ENCODE results near the gene WRAP53. TPM values are rescaled to one million over a fixed set of nuclear protein-coding genes. Genes with fewer than 3 reads are reported as not detected.

Gene WRAP53
- total and polyA plus RNA-seq, 2 of the 13 experiments (the other 11 are each of a cell fraction or from before 2014, with no cell fraction given), result 7.0 to 19.5 TPM

DNA sequence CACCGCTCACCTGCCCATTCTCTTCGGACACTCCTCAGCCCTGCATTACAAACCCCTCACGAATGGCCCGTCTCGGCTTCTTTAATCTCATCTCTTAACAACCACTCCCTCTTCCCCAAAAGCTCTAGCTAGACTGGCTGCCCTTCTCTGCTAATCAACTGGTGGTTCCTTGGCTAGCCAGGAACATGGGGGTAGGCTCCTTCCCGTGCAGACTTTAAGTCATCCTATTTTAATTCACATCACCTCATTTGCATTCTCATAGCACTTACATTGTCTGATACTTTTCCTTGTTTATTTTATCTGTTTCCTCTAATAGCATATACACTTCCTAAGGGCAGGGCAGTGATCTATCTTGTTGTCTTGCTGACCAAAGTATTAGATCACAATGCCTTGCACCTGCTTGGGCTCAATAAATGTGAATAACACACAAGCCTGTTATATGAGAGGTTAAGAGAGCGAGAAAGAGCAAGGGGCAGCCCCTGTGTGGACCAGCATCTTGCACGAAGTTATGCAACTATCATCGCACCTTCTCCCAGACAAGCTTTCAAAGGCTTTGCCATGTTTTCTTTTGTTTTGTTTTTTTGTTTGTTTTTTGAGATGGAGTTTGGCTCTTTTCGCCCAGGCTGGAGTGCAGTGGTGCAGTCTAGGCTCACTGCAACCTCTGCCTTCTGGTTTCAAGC, 10.7 kb upstream of the WRAP53 start:
- Histone ChIP-seq H3K27me3 (ENCODE audit: control insufficient read depth in 1 of 2, insufficient read depth in 2 of 2, low read length in 2 of 2) (no peaks in the 10 kb centered on the region; a peak in 1 of 5 replicates), H2AFZ (ENCODE audit: low read length) (no peak overlapping the region), H3K79me2 (ENCODE audit: insufficient read depth, low read length) (peaks cover 3% of the 10 kb centered on the region), H3K36me3 (replicated peaks in 1 of 2; ENCODE audit: control insufficient read depth in 1 of 2, insufficient read depth in 2 of 2, low read length in 2 of 2) (peaks cover 16 to 21% of the 10 kb centered on the region in 2 experiments; a peak in 4 of 5 replicates), H3K9me3 (ENCODE audit: low read length) (peaks cover 7% of the 10 kb centered on the region; the same call in 1 of the 2 replicates), H3K4me2 (ENCODE audit: low read depth, low read length) (no peak overlapping the region), H3K4me3 (replicated peaks in 1 of 3; ENCODE audit: insufficient read depth in 1 of 3, low read depth in 2 of 3, low read length in 3 of 3) (no peak overlapping the region), H3K9ac (ENCODE audit: insufficient read depth, low read depth, low read length) (no peak overlapping the region), H3K27ac (ENCODE audit: extremely low read length, insufficient read depth, low read length) (no peak overlapping the region), H3K4me1 (ENCODE audit: insufficient read depth, low read length) (no peaks in the 10 kb centered on the region), H4K20me1 (ENCODE audit: insufficient read depth, low read length) (no peaks in the 10 kb centered on the region)
- no TSS peak for BruUV-seq (replicated peaks)
- 94% methylated on average over 10 of the region's 10 CpGs for WGBS (ENCODE audit: low lambda C conversion rate)
- no peak for ATAC-seq
- FAIRE-seq, result no peak
- ChIA-PET POLR2A (interaction anchor here (0.5 to 1.9 kb wide), 4 partner anchors 10 to 230 kb away, joined by 3 to 5 read pairs (median 4); partner anchors contain the start of genes SAT2 and TP53), CTCF (ENCODE audit: low intra/inter-chr PET ratio, low total read pairs) (no interaction called here)
- intact Hi-C loops (cut with micrococcal nuclease; ENCODE audit: unreplicated experiment) (no loop called here), in situ Hi-C loops (cut with HindIII; ENCODE audit: extremely low pct_ligation_motif_present, low pct_unique_long_range_greater_than_20kb) (no loop called here)
- DNase-seq (ENCODE audit: low spot score), result no peak
- TF ChIP-seq ZNF136 (CRISPR knock-in tag; IDR thresholded peaks at IDR 0.05; ENCODE audit: low read depth) (no peak), ZNF296 (CRISPR knock-in tag; conservative IDR thresholded peaks at IDR 0.05) (no peak), DNMT1 (CRISPR knock-in tag; IDR thresholded peaks at IDR 0.05) (no peak)
- TF ChIP-seq, protein P1, sequence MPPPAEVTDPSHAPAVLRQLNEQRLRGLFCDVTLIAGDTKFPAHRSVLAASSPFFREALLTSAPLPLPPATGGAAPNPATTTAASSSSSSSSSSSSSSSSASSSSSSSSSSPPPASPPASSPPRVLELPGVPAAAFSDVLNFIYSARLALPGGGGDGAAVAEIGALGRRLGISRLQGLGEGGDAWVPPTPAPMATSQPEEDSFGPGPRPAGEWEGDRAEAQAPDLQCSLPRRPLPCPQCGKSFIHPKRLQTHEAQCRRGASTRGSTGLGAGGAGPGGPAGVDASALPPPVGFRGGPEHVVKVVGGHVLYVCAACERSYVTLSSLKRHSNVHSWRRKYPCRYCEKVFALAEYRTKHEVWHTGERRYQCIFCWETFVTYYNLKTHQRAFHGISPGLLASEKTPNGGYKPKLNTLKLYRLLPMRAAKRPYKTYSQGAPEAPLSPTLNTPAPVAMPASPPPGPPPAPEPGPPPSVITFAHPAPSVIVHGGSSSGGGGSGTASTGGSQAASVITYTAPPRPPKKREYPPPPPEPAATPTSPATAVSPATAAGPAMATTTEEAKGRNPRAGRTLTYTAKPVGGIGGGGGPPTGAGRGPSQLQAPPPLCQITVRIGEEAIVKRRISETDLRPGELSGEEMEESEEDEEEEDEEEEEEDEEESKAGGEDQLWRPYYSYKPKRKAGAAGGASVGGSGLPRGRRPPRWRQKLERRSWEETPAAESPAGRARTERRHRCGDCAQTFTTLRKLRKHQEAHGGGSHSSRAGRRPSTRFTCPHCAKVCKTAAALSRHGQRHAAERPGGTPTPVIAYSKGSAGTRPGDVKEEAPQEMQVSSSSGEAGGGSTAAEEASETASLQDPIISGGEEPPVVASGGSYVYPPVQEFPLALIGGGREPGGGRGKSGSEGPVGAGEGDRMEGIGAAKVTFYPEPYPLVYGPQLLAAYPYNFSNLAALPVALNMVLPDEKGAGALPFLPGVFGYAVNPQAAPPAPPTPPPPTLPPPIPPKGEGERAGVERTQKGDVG (CRISPR knock-in tag; IDR thresholded peaks at IDR 0.05; ENCODE audit: borderline replicate concordance), result no peak
- TF ChIP-seq, protein P2, sequence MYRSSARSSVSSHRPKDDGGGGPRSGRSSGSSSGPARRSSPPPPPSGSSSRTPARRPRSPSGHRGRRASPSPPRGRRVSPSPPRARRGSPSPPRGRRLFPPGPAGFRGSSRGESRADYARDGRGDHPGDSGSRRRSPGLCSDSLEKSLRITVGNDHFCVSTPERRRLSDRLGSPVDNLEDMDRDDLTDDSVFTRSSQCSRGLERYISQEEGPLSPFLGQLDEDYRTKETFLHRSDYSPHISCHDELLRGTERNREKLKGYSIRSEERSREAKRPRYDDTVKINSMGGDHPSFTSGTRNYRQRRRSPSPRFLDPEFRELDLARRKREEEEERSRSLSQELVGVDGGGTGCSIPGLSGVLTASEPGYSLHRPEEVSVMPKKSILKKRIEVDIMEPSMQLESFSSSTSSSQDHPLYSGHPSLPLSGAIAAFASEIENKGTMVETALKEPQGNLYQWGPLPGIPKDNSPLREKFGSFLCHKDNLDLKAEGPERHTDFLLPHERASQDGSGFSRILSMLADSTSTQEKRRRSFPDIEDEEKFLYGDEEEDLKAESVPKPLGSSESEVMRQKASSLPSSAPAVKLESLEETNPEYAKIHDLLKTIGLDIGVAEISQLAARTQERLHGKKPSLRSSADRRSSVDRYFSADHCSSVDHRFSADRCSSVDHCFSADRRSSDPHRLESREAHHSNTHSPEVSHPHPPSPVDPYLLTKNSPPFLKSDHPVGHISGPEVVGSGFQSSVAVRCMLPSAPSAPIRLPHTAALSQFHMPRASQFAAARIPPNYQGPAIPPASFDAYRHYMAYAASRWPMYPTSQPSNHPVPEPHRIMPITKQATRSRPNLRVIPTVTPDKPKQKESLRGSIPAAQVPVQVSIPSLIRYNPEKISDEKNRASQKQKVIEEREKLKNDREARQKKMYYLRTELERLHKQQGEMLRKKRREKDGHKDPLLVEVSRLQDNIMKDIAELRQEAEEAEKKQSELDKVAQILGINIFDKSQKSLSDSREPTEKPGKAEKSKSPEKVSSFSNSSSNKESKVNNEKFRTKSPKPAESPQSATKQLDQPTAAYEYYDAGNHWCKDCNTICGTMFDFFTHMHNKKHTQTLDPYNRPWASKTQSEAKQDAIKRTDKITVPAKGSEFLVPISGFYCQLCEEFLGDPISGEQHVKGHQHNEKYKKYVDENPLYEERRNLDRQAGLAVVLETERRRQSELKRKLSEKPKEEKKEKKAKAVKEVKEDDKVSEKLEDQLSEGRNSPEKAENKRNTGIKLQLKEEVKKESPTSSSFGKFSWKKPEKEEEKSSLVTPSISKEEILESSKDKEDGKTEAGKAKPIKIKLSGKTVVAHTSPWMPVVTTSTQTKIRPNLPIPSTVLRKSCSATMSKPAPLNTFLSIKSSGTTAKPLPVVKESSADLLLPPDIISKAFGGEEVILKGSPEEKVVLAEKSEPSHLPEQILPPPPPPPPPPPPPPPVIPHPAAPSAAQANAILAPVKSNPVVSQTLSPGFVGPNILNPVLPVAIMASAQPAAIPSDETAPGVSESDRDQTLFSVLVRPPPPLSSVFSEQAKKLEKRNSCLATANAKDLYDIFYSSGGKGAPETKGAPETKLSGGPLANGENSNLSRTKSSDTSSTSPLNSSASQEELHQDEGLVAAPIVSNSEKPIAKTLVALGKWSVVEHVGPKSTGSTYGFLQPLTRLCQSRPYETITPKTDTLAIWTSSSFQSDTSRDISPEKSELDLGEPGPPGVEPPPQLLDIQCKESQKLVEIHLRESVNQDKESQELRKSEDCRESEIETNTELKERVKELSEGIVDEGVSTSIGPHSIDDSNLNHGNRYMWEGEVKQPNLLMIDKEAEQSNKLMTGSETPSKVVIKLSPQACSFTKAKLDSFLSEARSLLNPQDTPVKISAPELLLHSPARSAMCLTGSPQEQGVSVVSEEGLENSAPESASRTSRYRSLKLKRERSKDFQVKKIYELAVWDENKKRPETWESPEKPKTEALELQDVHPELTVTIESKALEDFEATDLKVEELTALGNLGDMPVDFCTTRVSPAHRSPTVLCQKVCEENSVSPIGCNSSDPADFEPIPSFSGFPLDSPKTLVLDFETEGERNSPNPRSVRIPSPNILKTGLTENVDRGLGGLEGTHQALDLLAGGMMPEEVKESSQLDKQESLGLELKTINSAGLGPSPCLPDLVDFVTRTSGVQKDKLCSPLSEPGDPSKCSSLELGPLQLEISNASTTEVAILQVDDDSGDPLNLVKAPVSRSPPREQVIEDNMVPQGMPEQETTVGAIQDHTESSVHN (CRISPR knock-in tag; IDR thresholded peaks at IDR 0.05), result no peak
